IPS-15b (cell line): ENCODE results near the gene C1orf35.

ENCODE experiments used
- H3K27me3 ChIP-seq: one replicate; pipeline ENCODE4 v1.6.1; 2013; ENCODE audit warnings: low read length; ENCODE audit not compliant: control insufficient read depth, insufficient read depth
- H3K36me3 ChIP-seq: one replicate; pipeline ENCODE4 v1.6.1; 2013; ENCODE audit warnings: low read length; ENCODE audit not compliant: control insufficient read depth, insufficient read depth
- H3K4me1 ChIP-seq: one replicate; pipeline ENCODE4 v1.6.1; 2013; ENCODE audit warnings: mild to moderate bottlenecking, low read length; ENCODE audit not compliant: control insufficient read depth, insufficient read depth
- H3K4me3 ChIP-seq: one replicate; pipeline ENCODE4 v1.5.1; 2013; ENCODE audit warnings: low read depth, low read length
- H3K9ac ChIP-seq: one replicate; pipeline ENCODE4 v1.6.1; 2013; ENCODE audit warnings: low read depth, mild to moderate bottlenecking, low read length
- H3K9me3 ChIP-seq: one replicate; pipeline ENCODE4 v1.6.1; 2013; ENCODE audit warnings: mild to moderate bottlenecking, low read length; ENCODE audit not compliant: control insufficient read depth, insufficient read depth

C1orf35 gene

DNA sequence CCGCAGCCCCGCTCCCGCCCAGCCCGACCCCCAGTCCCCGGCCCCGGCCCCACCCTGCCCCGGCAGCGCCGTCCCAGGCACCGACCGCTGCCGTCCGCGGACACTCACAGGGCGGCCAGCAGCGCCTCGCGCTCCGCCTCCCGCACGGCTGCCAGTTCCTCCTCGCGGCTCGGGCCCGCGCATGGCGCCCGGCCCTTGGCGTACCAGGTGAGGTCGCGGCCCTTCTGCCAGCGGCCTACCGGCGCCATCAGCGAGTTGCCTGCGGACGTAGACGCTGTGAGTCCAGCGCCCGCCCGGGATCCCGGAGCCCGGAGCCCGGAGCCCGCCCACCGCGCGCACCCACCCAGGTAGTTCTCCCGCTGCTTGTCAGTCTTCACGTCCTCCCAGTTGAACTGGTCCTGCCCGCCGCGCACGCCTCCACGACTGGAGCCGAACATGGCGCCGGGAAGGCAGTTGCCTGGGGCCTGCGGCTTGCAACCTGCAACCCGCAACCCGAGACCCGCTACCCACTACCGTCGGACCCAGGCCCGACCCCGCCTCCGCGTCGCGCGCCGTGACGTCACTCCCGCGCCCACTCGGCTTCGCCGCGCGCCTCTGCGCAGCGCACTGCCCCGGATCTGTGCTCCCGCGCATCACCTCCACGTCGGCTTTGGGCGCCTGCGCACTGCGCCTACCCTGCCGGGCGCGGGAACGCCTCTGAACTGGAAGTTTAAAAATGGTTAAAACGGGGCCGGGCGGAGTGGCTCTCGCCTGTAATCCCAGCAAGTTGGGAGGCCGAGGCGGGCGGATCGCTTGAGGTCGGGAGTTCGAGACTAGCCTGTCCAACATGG lies at the start of gene C1orf35:
C1orf35 (minus strand) TSS at position 535 of the 830 bp plus-strand sequence; CDS start at position 437, 98 bp downstream.
- Histone ChIP-seq H3K9ac (no peak within 1 kb of the TSS), H3K4me3 (peak within 1 kb of the TSS; percentile 43), H3K27me3 (no peaks in the 10 kb centered on the region), H3K9me3 (no peaks in the 10 kb centered on the region), H3K4me1 (no peaks in the 10 kb centered on the region), H3K36me3 (peaks cover 15% of the 10 kb centered on the region)

DNA sequence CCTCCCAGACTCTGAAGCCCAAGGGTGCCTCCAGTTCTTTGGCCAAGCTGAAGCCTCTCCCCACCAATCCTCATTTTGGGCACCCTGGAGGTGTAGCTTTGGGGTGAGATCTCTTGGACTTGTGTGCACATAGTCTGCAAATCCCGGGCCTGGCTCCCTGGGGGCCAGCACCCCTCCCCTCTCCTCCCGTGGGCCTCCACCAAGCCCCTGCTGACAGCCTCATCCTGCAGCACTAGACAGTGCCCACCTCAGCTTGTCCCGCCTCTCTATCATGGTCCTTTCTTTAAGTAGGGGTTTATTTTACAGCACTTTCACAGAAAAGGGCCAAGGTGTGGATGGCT lies 49.8 kb upstream of the C1orf35 start:
- H3K9ac ChIP-seq: no peak overlapping the region
- H3K4me1 ChIP-seq: no peaks in the 10 kb centered on the region
- no peaks in the 10 kb centered on the region for H3K9me3 ChIP-seq
- no peak overlapping the region for H3K4me3 ChIP-seq
- no peaks in the 10 kb centered on the region for H3K27me3 ChIP-seq
- no peaks in the 10 kb centered on the region for H3K36me3 ChIP-seq

DNA sequence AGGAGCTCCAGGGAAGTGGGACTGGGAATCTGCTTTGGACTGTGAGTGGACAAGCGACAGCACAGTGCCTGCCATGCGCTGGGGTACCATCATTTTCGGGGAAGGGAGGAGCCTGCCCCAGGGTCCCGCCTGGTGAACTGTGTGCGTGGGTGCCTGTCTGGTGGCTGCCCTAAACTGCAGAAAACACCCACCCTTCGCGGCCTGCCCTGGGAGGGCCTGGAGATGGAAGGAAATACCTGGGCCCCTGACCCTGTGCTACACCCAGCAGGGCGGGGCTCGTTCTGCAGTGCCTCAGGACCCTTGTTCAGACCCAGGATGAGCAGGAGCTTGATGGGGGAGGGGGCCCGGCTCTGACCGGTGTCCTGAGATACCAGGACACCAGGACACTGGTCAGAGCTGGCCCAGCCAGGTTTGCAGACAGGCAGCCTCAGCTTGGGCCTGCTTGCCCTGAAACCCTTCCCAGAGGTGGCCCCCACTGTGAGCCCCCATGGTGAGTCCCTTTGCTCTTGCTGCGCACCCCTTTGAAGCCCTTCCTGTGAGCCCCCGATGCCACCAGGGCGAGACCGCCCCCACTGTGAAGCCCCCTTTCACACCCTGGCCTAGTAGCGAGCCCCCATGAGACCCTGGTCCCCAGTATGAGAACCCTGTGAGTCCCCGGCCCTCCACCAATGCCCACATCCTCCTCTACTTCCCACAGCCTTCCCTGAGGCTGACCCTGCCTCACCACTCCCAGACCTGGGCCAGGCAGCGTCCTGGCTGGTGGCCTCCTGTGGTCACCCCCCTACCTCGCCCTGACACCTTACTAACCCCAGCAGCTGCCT lies 49.2 kb upstream of the C1orf35 start:
- no peaks in the 10 kb centered on the region for H3K27me3 ChIP-seq
- no peaks in the 10 kb centered on the region for H3K36me3 ChIP-seq
- H3K9ac ChIP-seq: no peak overlapping the region
- no peak overlapping the region for H3K4me3 ChIP-seq
- no peaks in the 10 kb centered on the region for H3K4me1 ChIP-seq
- H3K9me3 ChIP-seq: no peaks in the 10 kb centered on the region

DNA sequence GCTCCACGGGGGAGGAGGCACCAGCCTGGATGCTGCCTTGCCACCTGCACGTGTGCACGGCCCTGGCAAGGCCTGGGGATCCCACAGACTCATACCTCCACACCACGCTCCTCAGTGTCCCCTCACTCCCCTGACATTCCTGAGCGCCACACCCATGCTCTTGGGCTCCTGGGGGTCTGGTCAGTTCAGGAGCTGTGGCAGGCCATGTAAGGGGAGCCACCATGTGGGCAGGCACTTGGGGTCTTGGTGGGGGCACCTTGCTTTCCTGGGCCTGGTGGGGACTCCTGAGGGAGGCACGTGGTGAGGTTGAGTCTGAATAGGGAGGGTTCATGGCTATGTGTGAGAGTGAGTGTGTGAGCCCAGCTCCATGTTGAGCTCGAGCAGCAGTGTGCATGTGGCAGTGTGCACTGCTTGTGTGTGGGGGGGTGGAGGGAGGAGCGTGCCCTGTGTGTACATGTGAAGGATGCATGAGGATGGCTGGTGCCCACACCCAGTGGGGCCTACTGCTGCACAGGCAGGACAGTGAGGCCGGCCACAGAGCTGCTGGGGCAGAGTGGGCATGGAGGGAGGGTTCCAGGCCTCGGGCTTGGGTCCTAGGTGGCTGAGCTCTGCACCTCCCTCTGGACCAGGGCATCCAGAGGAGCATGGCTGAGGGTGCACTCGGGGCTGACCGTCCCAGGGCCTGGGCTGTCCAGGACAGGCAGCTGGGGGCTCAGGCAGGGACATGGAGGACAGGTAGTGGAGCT lies 48.2 kb upstream of the C1orf35 start:
- Histone ChIP-seq H3K36me3 (no peaks in the 10 kb centered on the region), H3K9me3 (no peaks in the 10 kb centered on the region), H3K4me1 (no peaks in the 10 kb centered on the region), H3K4me3 (no peak overlapping the region), H3K9ac (no peak overlapping the region), H3K27me3 (no peaks in the 10 kb centered on the region)

DNA sequence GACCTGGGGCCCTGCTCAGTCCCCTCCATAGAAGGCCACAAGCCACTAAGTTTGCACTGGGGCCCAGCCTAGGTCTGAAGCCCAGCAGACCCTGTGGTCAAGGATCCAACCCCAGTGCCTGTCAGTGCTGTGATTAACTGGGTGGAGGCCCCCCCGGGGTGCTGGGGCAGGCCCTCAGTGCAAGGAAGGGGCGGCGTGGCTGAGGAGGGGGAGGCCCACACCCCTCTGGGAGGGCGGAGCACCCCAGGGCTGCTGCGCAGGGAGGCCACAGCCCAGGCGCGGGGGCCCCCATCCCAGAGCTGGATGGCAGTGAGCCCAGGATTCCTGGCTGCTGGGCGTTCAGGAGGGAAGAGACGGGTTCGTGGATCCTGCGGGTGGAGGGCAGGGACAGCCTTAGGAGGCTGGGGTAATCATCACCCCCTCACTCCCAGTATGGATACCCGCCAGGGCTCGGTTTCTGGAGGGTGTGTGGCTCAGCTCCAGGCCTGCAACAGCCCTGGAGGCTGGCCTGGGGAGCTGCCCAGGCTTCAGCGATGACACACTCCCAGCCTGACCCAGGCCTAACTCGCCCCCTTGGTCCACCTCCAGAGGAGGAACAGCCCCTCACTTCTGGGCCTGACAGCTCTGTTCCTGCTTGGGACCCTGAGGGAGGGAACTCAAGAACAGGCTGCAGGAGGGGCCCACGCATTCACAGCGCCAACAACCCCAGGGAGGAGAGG lies 47.5 kb upstream of the C1orf35 start:
- no peaks in the 10 kb centered on the region for H3K27me3 ChIP-seq
- no peaks in the 10 kb centered on the region for H3K36me3 ChIP-seq
- no peaks in the 10 kb centered on the region for H3K9me3 ChIP-seq
- no peak overlapping the region for H3K9ac ChIP-seq
- no peak overlapping the region for H3K4me3 ChIP-seq
- H3K4me1 ChIP-seq: no peaks in the 10 kb centered on the region

DNA sequence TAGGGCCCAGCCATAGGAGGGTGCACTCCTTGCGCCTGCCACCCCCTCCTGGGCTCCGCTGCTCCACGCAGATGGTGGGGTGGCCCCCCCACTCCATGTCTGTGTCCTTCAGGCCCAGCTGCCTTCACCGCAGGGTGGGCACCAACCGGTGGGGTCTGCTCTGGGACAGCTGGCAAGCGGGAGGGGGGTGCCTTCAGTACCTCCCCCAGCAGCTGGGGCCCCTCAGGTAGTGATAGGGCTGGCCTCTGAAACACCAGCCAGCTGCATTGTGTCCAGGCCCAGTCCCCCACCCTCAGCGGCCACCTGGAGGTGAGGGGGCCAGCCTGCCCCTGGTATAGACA lies 47.0 kb upstream of the C1orf35 start:
- no peaks in the 10 kb centered on the region for H3K27me3 ChIP-seq
- H3K9ac ChIP-seq: no peak overlapping the region
- H3K9me3 ChIP-seq: no peaks in the 10 kb centered on the region
- H3K4me1 ChIP-seq: no peaks in the 10 kb centered on the region
- H3K4me3 ChIP-seq: no peak overlapping the region
- no peaks in the 10 kb centered on the region for H3K36me3 ChIP-seq

DNA sequence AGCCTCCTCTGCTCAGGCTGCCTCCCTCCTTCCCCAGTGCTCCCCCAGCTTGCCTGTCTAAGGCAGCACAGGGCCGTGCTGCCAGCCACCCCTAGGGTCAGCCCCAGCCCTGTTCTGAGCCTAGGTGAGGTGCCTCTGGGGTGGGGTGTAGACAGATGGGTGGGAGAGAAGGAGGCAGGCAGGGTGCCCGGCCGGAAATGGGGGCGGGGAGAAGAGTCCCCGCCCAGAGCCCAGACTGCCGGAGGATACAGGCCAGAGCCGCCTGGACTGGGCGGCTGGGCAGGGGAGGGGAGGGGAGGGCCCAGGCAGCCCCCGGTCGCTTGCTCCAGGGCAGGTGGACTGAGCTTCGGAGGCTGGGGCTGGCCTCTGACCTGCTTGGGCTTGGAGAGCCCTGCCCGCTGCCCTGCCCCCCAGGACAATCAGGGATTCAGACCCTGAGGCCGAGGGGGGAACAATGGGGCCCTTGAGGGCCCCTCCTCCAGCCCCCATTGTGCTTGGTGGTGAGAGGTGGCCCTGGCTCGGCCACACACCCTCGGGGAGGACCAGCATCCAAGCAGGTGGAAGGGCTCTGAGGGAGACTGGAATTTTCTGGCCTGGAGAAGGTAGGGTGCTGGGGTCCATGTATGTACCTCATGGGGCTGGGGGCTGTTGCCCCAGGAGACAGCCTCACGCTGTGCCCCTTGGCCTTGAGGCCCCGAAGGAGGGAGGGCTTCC lies 46.4 kb upstream of the C1orf35 start, which contains the start of gene GJC2:
GJC2 (plus strand) TSS at position 525 of the 714 bp plus-strand sequence. CDS start 7,829 bp downstream, outside the sequence.
- Histone ChIP-seq H3K9me3 (no peaks in the 10 kb centered on the region), H3K4me1 (no peaks in the 10 kb centered on the region), H3K27me3 (no peaks in the 10 kb centered on the region), H3K4me3 (no peak within 1 kb of the TSS), H3K9ac (no peak within 1 kb of the TSS), H3K36me3 (no peaks in the 10 kb centered on the region)

DNA sequence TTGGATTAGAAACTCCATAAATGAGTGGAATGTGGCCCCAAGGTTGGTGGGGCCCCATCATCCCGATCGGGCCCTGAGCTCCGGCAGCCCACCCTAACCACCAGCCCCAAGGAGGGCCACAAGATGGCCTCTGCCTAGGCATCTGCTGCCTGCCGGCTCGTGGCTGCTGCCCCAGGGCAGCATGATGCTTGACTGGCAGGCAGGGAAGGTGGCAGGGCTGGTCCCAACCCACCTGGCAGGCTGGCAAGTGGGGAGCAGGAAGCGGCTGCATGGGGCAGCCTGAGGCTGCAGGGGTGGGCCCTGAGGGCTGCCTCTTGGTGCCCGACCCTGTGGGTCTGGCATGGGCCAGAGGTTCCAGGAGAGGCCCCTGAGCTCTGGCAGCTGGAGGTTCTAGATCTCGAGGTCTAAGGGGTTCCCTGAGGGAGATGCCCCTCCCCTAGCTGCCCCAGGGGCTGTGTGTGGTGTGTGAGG lies 45.8 kb upstream of the C1orf35 start:
- Histone ChIP-seq H3K4me3 (no peak overlapping the region), H3K27me3 (no peaks in the 10 kb centered on the region), H3K36me3 (no peaks in the 10 kb centered on the region), H3K4me1 (no peaks in the 10 kb centered on the region), H3K9ac (no peak overlapping the region), H3K9me3 (no peaks in the 10 kb centered on the region)

DNA sequence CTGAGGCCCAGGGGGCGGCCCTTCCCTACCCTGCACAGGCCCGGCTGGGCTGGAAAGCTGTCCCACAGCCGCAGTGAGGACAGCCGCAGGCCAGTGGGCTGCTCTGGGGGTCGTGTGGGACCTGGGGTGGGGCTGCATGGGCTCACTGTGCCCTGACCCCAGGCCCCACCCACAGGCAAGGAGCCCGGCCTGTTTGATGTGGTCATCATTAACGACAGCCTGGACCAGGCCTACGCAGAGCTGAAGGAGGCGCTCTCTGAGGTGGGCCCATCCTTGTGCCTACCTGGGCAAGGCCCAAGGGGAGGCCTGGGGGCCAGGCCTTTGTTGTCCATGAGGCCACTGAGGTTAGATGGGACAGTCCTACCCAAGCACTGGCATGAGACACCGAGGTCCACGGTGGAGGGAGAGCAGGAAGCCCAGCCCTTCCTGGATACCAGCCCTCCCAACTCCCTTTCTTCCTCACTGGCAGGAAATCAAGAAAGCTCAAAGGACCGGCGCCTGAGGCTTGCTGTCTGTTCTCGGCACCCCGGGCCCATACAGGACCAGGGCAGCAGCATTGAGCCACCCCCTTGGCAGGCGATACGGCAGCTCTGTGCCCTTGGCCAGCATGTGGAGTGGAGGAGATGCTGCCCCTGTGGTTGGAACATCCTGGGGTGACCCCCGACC lies 45.2 kb upstream of the C1orf35 start:
- H3K36me3 ChIP-seq: no peaks in the 10 kb centered on the region
- H3K4me1 ChIP-seq: no peaks in the 10 kb centered on the region
- H3K27me3 ChIP-seq: no peaks in the 10 kb centered on the region
- no peak overlapping the region for H3K4me3 ChIP-seq
- no peaks in the 10 kb centered on the region for H3K9me3 ChIP-seq
- H3K9ac ChIP-seq: no peak overlapping the region

DNA sequence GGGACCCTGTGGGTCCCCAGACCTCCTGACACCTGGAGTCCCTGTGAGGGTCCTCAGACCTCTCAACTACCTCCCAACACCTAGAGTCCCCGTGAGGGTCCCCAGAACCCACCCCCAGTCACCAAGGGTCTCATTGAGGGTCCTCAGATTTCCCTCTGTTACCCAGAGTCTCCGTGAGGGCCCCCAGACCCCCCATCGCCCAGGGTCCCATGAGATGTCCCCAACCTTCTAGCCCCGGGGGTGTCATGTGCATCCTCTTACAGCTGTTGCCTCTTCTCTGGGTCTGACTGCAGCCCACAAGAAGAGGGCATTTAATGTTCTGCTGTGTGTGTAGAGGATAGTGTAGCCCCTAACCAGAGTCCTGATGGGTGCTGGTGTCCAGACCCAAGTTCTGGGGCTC lies 44.6 kb upstream of the C1orf35 start:
- H3K36me3 ChIP-seq: no peaks in the 10 kb centered on the region
- no peaks in the 10 kb centered on the region for H3K27me3 ChIP-seq
- H3K4me3 ChIP-seq: no peak overlapping the region
- no peaks in the 10 kb centered on the region for H3K9me3 ChIP-seq
- no peaks in the 10 kb centered on the region for H3K4me1 ChIP-seq
- no peak overlapping the region for H3K9ac ChIP-seq
